ENCODE data around the gene ABHD6.
"Not testable (repeated sequence)": the region's sequence is repeated elsewhere in the genome, so short reads cannot be mapped to it uniquely, and the experiment has no call there.

- not testable (repeated sequence) for TF ChIP-seq CTCF, POLR2AphosphoS5 (IDR thresholded peaks at IDR 0.05)
Measured at GRCh38 chr3:58339146-58339545, 101.6 kb downstream of the ABHD6 start.
